Esophagus (tissue), 2 donors: Measurements from ENCODE around the gene LRP1B. TPM values are rescaled to one million over a fixed set of nuclear protein-coding genes. Genes with fewer than 3 reads are reported as not detected.
"Not testable (repeated sequence)": the region's sequence is repeated elsewhere in the genome, so short reads cannot be mapped to it uniquely, and the experiment has no call there.

Experiments used
- H3K27ac ChIP-seq, 2 donors: one replicate each; pipeline ENCODE4 v1.5.1; 2013; ENCODE audit warnings: low read depth in 2 of 2, mild to moderate bottlenecking in 2 of 2, inconsistent platforms in 1 of 2, low read length in 1 of 2, moderate library complexity in 1 of 2
- H3K27me3 ChIP-seq, 2 donors: one replicate each; pipeline ENCODE4 v1.6.1; 2013; ENCODE audit warnings: low read length in 2 of 2, control low read depth in 1 of 2, mild to moderate bottlenecking in 1 of 2; ENCODE audit not compliant: insufficient read depth in 2 of 2, control insufficient read depth in 1 of 2
- H3K36me3 ChIP-seq, 2 donors: one replicate each; pipeline ENCODE4 v1.6.1; 2013; ENCODE audit warnings: low read length in 1 of 2; ENCODE audit not compliant: control insufficient read depth in 2 of 2, insufficient read depth in 2 of 2
- H3K4me1 ChIP-seq, 2 donors: one replicate each; pipeline ENCODE4 v1.6.1; 2013; ENCODE audit warnings: low read length in 1 of 2; ENCODE audit not compliant: control insufficient read depth in 2 of 2, insufficient read depth in 2 of 2
- H3K4me3 ChIP-seq, 2 donors: one replicate each; pipeline ENCODE4 v1.5.1; 2013; ENCODE audit warnings: low read length in 2 of 2, mild to moderate bottlenecking in 2 of 2, low read depth in 1 of 2, moderate library complexity in 1 of 2
- H3K9me3 ChIP-seq, 2 donors: one replicate each; pipeline ENCODE4 v1.6.1; 2013; ENCODE audit warnings: mild to moderate bottlenecking in 2 of 2, low read depth in 1 of 2, low read length in 1 of 2, moderate library complexity in 1 of 2; ENCODE audit not compliant: control insufficient read depth in 2 of 2, insufficient read depth in 1 of 2
- WGBS, 2 donors: extraction: QIAGEN DNeasy Blood & Tissue Kit; methylation state at CpG; one replicate each; pipeline ENCODE4 v1.1.7; 2013; 5-methylcytosine and 5-hydroxymethylcytosine counted together
- polyA plus RNA-seq, 2 donors: library from polyadenylated mRNA; stranded (reverse); fragments of 200-250 nt; gene quantifications; one replicate each; pipeline ENCODE4 v1.2.3, GENCODE V29; 2013
- donor health status: healthy with polysubstance abuse.
- donor health status: Bipolar disorder and iron deficiency.

Gene LRP1B
- polyA plus RNA-seq, 2 donors = 0.02 to 0.10 TPM

DNA sequence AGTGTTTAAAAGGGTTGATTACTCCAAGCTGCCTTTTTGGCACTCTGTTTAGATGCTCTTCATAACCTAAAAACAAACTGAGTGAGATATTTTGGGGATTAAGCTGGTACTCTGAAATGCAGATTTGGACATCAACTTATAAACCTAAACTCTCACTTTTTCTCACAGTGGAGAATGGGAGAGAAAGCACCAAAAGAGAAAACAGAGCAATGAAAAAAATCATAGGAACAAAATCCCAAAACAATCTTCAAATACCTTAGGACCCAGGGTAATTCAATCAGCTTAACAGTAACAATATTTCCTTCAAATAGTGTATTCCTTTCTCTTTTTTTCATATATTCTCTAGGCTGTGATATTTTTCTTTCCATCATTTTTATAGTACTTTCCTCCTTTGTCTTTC is 11.5 kb downstream of the LRP1B start:
- no peaks in the 10 kb centered on the region for H3K4me1 ChIP-seq
- H3K36me3 ChIP-seq = no peaks in the 10 kb centered on the region
- H3K4me3 ChIP-seq = no peak overlapping the region
- H3K9me3 ChIP-seq = no peaks in the 10 kb centered on the region
- H3K27me3 ChIP-seq = no peaks in the 10 kb centered on the region
- H3K27ac ChIP-seq = no peak overlapping the region

DNA sequence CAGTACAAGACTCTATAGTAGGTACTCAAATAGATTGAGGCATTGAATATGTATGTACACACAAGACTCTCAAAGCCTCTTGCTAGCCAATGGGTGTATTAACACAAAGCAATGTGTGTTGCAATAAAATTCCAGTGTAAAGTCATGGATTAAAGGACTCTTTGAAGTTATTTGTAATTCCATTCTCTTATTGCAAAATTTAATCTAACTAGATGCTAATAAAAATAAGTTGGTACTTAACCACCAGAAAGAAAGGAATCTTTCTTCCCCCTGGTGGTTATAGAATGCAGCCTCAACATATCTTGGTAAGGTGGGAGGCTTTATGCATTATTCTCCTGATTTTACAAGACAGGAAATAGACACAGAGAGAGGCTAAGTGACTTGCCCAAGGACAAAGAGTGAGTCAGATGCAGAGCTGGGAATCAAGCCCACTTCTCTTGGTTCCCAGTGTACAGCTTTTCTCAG is 18.0 kb downstream of the LRP1B start:
- no peaks in the 10 kb centered on the region for H3K36me3 ChIP-seq

GRCh38 chr2:142104134-142104758 is 26.6 kb downstream of the LRP1B start:
- Histone ChIP-seq H3K4me3 (no peak overlapping the region), H3K9me3 (no peaks in the 10 kb centered on the region), H3K27me3 (peaks cover 0 to 4% of the 10 kb centered on the region in 2 donors), H3K4me1 (no peaks in the 10 kb centered on the region), H3K36me3 (no peaks in the 10 kb centered on the region), H3K27ac (no peak overlapping the region)
- WGBS, 2 donors = 45 to 59% methylated on average over 2 of the region's 2 CpGs

More for the DNA sequence above, 18.0 kb downstream of the LRP1B start:
- no peak overlapping the region for H3K27ac ChIP-seq
- no peaks in the 10 kb centered on the region for H3K4me1 ChIP-seq
- H3K9me3 ChIP-seq = no peaks in the 10 kb centered on the region
- peaks cover 0 to 4% of the 10 kb centered on the region in 2 donors for H3K27me3 ChIP-seq
- H3K4me3 ChIP-seq = no peak overlapping the region

DNA sequence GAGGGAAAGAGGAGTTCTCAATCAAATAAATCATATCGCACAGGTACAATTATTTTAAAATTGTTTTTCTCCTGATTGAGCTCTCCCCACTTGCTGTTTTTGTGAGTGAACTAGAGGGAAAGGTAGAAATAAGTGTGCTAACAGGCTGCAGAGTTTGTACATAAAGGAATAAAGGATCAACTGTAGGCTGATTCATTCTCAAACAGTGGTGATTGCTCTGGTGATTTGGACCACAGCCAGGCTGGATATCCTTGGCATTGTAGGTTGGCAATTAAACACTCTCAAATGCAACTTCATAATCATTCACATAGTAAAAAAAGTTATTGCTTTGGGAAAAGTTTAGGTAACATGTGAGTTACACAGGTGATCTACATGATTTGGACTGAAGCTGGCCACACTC is 29.8 kb downstream of the LRP1B start:
- no peak overlapping the region for H3K27ac ChIP-seq
- WGBS, 2 donors = 42 to 62% methylated on average over 1 of the region's 1 CpG
- H3K4me3 ChIP-seq = no peak overlapping the region
- H3K4me1 ChIP-seq = no peaks in the 10 kb centered on the region
- no peaks in the 10 kb centered on the region for H3K27me3 ChIP-seq
- H3K36me3 ChIP-seq = no peaks in the 10 kb centered on the region
- H3K9me3 ChIP-seq = no peaks in the 10 kb centered on the region

- Histone ChIP-seq H3K9me3 (no peaks in the 10 kb centered on the region), H3K36me3 (no peaks in the 10 kb centered on the region), H3K27ac (no peak overlapping the region), H3K4me3 (no peak overlapping the region), H3K4me1 (no peaks in the 10 kb centered on the region), H3K27me3 (no peaks in the 10 kb centered on the region)
- 66 to 69% methylated on average over 4 of the region's 4 CpGs for WGBS, 2 donors
Measured at GRCh38 chr2:142100139-142100873, 30.5 kb downstream of the LRP1B start.

DNA sequence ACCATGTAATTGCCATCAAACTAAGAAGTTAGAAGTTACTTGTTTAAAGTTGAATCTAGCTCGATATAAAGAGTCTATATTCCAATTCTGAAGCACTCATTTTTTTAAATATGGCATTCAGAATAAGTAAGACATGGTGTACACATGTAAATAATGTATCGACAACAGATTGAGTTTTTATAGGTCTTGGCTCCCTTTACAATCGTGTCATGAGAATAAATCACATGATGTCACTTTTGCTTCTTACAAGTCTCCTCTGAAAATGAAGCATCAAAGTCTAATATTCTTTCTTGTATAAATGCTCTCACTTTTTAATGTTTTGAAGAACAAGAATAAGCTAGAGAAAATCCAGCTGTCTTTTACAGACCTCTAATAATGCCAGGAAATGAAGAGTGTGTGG is 33.1 kb downstream of the LRP1B start:
- WGBS, 2 donors = 62 to 68% methylated on average over 3 of the region's 3 CpGs

DNA sequence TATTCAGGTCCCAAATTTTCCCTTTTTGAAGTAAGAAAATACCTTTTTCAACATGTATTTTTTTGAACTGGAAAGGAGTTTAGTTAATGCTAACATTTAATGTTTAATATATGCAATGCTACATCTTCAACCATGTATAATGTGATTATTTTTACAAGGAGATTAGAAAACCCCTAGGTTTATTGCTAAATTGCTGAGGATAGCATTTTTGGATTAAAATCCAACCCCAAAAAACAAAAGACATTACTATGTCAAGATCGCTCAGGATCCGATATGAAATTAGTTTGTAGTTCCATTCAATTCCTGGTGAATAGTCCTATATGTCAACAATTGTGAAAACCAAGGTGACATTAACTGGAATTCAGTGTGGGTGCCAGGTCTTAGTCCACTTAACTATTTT is 35.2 kb downstream of the LRP1B start:
- Histone ChIP-seq H3K4me1 (no peaks in the 10 kb centered on the region), H3K27me3 (no peaks in the 10 kb centered on the region), H3K36me3 (no peaks in the 10 kb centered on the region), H3K27ac (no peak overlapping the region), H3K9me3 (no peaks in the 10 kb centered on the region), H3K4me3 (no peak overlapping the region)
- 92 to 99% methylated on average over 2 of the region's 2 CpGs for WGBS, 2 donors

More for the DNA sequence above, 33.1 kb downstream of the LRP1B start:
- Histone ChIP-seq H3K4me3 (no peak overlapping the region), H3K27ac (no peak overlapping the region), H3K4me1 (no peaks in the 10 kb centered on the region), H3K27me3 (no peaks in the 10 kb centered on the region), H3K36me3 (no peaks in the 10 kb centered on the region), H3K9me3 (no peaks in the 10 kb centered on the region)

DNA sequence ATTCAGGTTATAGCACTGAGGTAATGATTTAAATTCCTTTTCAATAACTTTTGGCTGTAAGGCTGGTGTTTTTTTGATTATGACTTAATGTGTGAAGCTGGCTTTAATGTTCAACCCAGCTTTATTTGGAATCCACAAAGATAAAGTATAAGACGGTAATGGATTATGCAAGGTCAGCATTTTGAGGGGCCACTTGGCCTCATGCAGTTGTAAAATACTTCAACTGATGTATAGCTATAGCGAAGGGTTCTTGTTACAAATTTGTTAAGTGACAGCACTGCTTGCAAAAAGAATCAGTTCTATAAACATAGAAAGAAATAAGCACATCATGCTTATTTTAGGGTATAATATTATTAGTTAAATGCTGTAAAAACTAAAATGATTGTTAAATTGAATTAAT is 36.6 kb downstream of the LRP1B start:
- Histone ChIP-seq H3K9me3 (no peaks in the 10 kb centered on the region), H3K4me1 (no peaks in the 10 kb centered on the region), H3K27ac (no peak overlapping the region), H3K27me3 (no peaks in the 10 kb centered on the region), H3K4me3 (no peak overlapping the region), H3K36me3 (no peaks in the 10 kb centered on the region)
- WGBS, 2 donors = 74 to 76% methylated on average over 2 of the region's 2 CpGs

DNA sequence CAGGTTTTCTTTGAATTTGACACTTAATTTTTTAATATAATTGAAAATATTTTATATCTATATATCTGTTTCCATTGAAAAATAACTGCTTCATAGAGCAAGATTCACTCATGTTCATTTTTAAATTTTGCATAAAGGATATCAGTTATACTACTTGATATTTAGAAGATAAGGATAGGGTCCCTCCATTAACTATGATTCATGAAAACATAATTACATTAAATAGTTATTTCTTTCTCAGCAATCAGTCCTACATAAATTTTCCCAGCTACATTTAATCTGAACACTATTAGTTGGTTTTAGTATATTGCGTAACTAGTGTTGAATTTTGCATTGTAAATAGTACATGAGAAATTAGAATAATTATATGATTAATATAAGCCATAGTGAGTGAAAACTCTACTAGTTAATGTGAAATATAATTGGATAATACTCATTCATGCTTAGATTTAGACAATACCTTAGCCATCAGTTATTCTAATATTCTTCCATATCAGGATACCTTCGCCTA is 42.7 kb downstream of the LRP1B start:
- Histone ChIP-seq H3K4me1 (no peaks in the 10 kb centered on the region), H3K9me3 (no peaks in the 10 kb centered on the region), H3K36me3 (no peaks in the 10 kb centered on the region), H3K27ac (no peak overlapping the region), H3K27me3 (no peaks in the 10 kb centered on the region), H3K4me3 (no peak overlapping the region)
- 94 to 97% methylated on average over 2 of the region's 2 CpGs for WGBS, 2 donors

GRCh38 chr2:142087585-142087984 is 43.2 kb downstream of the LRP1B start:
- H3K4me1 ChIP-seq, H3K27me3 ChIP-seq, H3K9me3 ChIP-seq, H3K27ac ChIP-seq, H3K4me3 ChIP-seq, H3K36me3 ChIP-seq: not testable (repeated sequence)
- WGBS, 2 donors = 52 to 55% methylated on average over 2 of the region's 2 CpGs
